Measurements from ENCODE around the gene CAPN11.

The CAPN11 gene

DNA sequence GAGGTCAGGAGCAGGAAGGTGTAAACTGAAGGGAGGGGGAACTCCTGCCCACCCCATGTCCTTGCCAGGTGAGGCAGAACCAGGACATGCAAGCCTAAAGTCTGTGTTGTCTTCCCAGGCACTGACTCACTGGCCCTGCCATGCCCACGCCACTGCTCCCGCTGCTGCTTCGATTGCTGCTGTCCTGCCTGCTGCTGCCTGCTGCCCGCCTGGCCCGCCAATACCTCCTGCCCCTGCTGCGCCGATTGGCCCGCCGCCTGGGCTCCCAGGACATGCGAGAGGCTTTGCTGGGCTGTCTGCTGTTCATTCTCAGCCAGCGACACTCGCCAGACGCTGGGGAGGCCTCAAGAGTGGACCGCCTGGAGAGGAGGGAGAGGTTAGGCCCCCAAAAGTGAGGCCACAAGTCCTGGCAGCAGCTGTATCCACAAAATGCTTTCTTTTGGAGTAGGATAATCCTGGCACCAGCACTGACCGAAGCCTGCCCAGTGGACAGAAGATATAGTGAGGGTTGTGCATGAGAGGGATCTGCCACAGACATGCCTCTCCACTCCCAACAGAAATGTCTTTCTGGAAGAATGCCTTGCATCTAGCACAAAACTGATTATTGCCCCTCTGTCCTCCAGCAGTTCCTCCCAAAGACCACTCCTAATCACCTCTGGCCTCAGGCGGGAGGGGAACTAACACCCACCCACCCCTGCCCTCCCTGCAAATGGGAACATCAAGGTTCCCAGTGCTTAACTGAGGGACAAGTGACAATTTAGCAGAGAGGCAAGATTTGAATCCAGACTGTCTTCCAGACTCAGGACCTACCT, 58.9 kb downstream of the CAPN11 start:
- no peak for DNase-seq

DNA sequence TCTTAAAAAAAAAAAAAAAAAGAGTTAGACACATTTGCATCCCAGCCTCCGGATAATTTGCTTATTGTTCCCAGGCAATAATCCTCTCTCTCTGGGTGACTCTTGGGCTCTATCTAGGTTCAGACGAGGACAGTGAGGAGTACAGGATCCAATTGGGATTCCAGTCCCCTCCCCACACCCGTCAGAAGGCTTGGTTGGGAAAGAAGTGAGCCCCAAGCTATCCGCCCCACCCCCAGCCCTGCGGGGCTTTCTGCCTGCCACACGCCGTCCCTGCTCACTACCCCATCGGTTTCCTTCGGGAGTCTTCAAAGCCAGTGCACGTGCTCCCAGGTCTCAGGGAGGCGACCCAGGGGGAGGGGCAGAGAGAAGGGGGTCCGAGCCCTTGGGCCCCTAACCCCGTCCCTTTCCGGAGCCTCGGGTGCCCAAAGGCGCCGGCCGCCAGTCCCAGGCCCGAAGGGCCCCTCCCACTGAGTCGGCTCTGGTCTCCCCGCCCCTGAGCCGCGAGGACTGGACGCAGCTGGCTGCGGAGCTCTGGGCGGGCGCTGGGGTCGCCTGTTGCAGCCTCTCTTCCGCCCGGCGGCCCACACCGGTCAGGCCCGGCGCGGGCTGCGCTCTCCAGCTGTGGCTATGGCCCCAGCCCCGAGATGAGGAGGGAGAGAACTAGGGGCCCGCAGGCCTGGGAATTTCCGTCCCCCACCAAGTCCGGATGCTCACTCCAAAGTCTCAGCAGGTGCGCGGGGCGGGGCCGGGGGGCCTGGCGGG, 60.6 kb downstream of the CAPN11 start:
- DNase-seq, result no peak

DNA sequence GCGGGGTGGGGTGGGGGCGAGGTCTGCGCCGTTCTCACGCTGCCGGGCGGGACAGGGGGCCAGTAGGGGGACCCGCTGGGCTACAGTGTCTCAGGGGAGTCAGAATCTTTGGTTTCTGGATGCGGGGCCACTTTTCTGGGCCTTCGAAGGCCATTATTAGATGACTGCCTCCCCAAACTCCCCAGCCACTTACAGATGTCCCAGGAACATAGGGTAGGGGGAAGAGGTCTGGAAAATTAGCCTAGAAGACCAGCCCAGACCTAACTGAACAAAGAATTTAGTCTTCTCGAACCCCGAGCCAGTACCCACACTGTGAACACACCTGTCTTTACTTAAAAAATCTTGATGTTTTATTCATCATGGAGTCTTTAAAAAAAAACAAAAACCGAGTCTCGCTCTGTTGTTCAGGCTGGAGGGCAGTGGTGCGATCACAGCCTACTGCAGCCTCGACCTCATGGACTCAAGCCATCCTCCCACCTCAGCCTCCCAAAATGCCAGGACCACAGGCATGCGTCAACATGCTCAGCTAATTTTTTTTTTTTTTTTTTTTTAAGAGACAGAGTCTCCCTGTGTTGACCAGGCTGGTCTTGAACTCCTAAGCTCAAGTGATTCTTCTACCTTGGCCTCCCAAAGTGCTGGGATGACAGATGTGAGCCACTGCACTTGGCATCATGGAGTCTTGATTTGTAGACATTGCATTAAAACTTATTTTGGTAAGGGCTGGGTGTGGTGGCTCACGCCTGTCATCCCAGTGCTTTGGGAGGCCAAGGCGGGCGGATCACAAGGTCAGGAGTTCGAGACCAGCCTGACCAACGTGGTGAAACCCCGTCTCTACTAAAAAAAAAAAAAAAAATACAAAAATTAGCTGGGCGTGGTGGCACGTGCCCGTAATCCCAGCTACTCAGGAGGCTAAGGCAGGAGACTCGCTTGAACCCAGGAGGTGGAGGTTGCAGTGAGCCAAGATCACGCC, 61.5 kb downstream of the CAPN11 start:
- no peak for DNase-seq

DNA sequence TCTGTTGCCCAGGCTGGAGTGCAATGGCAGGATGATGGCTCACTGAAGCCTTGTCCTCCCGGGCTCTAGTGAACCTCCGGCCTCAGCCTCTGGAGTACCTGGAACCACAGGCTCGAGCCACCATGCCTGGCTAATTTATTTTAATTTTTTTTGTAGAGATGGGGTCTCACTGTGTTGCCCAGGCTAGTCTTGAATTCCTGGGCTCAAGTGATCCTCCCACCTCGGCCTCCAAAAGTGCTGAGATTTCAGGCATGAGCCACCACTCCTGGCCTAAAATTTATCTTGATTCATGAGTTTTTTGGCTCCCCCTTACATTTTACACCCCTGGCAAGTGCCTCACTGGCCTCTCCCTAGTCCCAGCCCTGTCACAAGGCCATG, 62.3 kb downstream of the CAPN11 start:
- no peak for DNase-seq

DNA sequence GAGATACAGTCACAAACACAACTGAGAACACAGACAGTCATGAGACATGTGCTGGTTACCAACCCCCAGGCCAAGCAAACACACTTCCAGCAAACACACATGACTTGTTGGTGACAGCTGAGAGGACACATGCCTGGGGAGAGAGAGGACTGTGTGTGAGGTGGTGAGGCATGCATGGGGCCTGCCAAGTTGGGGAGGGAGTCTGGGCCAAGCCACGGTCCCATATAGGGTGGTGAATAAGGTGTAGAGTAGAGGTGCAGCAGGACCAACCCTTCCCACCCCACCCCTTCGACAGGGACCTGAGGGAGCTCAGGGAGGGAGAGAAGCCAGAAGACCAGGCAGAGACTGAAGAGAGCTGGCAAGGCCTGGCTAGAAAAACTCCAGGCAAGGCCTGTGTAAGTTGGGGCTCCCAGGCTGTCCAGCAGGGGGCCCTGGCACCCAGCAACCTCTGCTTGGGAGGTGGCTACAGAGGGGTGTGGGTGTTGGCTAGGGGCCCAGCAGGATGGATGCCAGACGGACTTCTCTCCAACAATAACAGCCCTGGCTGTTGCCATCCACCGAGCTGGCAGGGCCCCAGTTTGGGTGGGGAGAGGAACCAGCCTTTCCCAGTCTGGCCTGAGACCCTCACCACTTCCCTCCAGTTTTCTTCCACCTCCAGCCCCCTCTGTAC, 62.8 kb downstream of the CAPN11 start:
- peak; percentile 81 for DNase-seq

DNA sequence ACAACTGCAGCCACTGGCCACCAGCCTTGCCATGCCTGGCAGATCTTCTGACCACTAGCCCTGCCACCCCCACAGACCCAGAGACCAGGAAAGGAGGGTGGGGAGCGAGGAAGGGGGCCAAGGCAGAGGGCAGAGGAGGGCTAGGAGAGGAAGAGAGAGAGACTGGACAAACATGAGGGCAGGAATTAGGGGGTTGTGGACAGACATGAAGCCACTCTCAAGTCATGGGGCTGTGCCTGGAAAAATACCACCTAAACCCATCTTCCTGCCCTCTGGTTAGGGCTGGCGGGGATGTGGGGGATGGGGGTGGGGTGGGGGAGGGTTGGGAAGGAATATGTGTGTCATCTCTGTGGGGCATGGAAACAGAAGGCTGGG, 63.3 kb downstream of the CAPN11 start:
- no peak for DNase-seq

DNA sequence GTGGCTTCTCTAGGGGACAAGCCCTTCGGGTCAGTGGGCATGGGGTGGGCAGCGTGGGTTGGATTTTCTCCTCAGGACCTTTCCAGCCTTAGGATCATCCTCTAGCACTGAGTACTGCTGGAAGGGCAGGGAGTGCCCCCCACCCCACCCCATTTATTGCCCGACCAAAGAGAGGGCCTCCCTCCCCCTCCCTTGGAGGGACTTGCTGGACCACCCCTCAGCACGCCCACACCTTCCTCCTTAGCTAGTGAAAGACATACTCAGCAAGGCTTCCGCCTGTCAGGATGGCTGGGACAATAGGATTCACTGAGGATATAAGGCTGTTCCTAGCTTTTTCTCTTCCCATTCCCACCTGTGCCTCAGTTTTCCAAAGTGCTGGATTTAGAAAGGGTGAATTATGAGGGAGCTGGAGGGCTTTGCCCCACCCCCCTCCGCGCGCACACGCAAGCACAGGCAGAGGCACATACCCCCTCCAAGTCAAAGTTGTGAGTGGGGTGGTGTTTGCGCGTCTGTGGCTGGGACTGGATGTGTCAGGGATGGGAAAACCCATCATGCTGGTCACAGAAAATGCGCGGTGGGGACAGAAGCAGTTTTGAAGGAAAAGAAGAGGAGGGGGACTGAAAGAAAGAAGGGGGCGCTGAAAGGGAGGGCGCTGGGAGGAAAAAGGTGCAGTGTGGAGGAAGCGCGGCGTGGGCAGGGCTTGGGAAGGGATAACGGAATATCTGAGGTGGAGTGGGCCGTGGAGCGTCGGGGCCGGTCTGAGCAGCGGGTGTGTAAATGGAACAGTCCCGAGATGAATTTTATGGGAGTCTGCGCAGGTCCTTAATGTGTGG, 64.1 kb downstream of the CAPN11 start:
- no peak for DNase-seq

DNA sequence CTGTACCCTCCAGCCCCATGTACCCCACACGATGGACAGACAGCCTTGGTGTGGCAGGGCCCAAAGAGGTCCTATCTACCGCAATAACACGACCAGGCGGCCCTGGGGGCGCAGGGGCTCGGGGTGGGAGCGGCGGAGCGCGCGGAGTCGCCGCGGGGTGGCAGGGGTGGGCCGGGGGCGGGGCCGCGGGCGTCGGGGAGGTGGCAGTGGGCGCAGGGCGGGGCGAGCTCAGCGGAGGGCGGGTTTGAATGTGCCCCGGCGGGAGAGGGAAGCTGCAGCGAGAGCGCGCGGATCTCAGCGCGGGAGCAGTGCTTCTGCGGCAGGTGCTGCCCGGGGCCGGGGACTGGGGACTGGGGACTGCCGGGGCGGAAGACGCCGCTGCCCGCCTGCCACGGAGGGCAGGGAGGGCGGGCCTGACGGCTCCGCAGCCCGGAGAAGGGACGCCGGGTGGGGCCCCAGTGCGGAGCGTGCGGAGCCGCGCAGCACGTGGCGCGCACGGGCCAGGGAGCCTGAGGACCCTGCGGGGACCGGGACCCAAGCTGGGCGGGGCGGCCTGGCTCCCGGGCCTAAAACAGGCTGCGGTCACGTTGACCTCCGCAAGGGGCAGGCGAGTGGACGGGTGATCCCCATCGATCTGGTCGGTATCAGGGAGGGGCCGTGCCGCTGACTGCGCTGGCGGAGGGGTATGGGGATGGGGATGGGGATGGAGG, 64.9 kb downstream of the CAPN11 start, which contains the start of gene SLC29A1:
Gene SLC29A1, plus strand, starts transcription at position 277 of the 710 bp plus-strand sequence. CDS start 3,719 bp downstream, outside the sequence.
- DNase-seq, result peak; percentile 89

DNA sequence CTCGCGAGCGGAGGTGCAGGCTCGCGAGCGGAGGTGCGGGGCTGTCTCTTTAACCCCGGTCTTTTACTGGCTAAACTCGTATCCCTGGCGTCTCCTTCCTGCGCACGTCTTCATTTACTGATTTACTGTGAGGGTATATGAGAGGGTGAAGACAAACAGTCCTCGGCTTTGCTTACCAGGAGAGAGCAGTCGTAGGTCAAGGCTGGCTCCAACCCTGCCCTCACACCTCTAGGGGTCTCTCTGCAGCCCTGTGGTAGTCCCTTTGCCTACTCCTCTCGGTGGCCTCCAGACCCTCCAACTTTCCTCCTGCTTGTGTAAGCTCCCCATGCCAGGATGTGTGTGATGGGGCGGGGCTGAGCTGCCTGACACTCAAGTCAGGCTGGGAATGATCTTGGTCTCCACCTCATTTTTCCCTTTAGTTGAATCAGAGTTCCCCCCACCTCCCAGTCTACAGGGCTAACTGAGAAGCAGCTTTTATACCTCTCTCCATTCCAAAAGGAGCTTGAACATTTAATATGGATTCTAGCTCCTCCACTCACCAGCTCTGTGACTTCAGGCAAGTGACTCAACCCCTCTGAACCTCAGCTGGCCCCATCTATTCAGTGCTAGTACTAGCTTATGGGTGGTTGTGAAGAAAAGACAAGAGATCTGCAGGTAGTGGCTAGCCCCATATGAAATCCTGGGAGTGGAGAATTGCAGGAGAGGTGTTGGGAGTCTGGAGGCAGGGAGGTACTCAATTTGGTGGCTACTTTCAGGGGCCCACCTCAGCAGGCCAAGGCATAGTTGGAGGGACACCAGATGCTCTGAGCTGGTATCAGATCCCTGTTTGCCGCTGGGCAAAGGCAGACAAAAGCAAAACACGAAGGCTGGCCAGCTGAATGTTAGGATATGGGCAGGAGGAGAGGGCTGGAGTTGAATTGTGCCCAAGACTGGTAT, 65.7 kb downstream of the CAPN11 start:
- DNase-seq, result no peak

DNA sequence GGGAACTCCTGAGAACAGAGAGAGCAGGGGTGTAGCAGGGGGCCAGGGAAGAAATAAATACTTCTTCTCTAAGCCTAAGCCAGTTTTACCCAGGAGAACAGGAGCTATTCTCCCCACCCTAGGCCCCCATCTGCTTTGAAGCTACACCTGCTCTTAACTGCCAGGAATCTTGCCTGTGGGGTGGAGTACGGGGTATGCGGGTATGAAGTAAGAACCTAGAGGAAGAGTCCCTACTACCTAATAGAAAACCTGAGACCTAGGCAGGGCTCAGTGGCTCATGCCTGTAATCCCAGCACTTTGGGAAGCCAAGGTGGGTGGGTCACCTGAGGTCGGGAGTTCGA, 66.3 kb downstream of the CAPN11 start:
- no peak for DNase-seq

DNA sequence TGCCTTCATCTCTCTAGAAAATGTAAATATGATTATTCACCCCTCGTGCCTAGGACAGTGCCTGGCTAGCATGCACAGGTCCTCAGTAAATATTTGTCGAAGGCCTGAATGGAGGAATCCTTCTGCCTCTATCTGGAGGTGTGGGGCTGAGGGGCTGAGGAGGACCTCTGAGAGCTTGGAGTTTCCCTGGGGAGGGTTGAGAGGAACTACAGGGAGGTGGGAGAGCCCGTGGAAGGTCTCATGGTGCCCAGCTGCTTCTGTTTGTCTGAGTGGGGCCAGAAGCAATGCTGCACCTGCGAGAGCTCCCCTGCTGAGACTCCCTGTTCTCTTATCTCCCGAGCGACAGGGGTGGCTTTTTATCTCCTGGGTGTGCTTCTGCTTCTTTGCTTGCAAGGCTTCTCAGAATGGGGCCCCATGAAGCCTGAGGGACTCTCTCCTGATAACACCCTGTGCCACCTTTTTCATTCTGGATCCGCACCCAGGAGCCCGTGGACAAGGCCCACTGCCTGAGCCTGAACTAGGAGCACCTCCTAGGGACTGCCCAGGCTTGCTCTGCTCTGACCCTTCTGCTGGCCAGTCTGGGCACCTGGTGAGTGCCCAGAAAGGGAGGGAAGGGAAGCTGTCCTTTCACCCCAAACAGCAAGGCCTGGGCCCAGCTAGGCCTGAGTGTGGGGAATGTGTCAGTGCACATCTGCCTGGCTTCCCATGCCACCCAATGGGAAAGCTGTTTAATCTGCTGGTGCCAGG, 67.1 kb downstream of the CAPN11 start:
- DNase-seq, result no peak

DNA sequence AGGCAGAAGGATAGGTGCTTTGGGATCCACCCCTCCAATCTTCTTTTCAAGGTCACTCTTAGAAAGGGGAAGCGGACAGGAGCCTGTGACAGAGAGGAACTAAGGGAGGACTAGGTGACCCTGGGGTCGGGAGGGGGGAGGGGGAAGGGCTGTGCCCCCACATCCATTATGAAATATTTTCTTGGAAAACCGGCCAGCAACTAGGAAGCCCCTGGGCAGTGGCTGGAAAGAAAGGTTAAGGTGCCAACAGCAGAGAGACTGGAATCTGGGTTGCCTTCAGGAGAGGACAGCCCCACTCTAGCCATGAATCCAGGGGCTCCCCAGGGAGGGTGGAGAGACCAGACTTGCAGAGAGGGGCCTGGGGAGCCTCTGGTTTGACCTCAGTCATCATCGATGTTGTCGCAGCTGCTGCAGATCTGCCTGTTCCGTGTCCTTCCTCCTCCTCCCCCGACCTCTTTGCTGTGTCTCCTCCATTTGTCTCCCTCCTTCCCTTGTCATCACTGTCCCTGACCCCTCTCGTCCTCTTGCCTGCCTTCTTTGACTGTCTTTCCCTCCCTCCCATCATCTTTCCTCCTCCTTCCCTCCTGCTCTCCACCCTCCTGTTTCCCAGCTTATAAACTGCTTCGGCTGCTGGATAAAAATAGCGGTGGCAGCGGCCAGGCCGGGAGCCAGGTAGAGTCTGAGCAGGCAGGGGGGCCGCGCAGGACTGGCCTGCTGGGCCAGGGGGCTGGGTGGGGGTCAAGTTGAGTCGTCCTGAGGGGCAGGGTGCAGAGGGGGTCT, 67.9 kb downstream of the CAPN11 start:
- DNase-seq, result no peak

DNA sequence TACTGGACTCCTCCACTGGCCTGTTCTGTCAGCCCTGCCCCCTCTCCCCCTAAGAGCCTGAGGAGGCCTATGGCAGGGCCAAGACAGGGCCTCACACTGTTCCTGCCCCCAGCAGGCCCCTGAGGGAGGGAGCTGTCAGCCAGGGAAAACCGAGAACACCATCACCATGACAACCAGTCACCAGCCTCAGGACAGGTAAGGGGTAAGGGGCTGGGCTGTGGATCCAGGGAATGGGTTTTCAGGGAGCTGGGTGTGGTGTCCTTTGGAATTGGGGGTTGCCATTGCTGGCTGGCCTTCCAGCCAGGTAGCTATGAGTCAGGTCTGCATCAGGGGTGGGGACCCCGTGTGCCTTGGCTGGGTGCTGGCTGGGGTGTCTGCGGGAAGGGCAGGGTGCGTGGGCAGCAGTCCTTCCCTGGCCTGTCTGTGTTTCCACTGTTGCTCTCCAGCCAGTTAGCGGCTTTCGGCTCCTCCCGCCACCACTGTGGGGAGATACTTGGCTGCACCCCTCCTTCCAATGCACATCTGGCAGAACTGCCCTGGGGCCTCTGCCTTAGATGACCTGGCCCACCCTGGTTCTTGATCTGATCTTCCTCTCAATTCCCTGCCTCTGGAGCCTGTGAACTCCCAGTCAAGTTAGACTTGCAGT, 68.7 kb downstream of the CAPN11 start:
- DNase-seq, result no peak

DNA sequence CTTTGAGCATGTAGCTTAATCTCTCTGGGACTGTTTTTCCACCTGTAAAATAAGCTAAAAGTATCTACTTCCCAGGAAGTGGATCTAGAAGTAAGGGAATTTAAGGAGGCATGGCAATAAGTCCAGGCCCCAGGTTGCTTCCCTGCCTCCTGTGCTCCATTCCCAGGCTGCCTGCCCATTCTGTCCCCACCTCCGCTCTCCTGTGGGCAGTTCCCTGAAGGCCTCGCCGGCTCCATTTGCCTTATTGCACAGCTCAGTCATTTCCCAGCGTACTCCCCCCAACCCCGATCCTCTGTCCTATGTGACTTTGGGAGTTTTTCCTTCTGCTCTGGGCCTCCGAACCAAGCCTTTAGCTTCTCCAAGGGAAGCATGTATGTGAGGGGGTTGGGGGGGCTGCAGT, 69.4 kb downstream of the CAPN11 start:
- DNase-seq, result no peak

DNA sequence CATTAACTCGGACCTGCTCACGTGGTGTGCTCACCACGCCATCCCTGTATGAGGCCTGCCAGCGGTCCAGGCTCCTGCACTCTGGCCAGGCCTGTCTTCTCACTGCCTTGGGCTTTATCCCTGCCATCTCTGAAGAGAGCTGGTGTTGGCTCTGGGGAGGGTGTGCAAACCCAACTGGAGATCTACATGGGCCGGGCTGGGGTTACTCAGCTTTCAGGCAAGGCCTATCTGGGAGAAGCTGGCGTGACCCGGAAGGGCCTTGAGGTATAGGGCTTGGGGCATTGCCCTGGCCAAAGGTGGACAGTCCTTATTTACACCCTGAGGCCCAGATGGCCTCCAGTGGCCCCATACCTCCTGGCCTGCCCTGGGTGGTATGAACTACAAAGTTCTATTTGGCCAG, 69.8 kb downstream of the CAPN11 start:
- no peak for DNase-seq

DNA sequence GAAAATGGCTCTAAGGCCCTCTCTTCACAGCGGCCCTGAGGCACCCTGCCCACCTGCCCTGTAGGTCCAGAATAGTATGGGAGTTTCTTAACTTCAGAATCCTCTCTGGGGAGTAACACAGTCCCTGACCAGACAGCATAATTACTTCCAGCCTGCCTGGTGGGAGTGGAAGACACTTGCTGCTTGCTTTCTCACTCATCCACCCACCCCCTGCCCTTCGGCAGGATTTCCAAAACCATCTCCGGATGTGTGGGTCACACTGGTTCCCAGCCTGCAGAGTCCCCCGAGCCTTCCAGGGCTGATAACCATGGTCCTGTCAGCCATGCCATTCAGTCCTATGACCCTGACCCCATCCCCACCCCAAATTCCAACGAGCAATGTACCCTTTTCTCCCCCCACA, 70.2 kb downstream of the CAPN11 start:
- DNase-seq, result no peak

DNA sequence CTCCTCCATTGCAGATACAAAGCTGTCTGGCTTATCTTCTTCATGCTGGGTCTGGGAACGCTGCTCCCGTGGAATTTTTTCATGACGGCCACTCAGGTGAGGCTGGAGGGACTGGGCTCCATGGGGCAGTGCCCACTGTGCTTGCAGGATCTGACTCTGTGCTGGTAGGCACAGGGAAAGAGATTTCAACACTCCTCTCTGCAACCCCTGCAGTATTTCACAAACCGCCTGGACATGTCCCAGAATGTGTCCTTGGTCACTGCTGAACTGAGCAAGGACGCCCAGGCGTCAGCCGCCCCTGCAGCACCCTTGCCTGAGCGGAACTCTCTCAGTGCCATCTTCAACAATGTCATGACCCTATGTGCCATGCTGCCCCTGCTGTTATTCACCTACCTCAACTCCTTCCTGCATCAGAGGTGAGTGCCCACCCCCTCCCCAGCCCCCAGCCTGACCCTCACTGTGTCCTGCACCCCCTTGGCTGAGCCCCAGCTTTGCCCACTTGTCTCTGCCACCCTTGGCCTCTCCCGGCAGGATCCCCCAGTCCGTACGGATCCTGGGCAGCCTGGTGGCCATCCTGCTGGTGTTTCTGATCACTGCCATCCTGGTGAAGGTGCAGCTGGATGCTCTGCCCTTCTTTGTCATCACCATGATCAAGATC, 70.9 kb downstream of the CAPN11 start:
- no peak for DNase-seq

All from CD4-positive, alpha-beta T cell treated with Interleukin-12 subunit alpha and Interleukin-12 subunit beta, for 1 hour (primary cell).